GM18951 (cell line): ENCODE measurements around the gene KCTD5.
"Not testable (repeated sequence)": the region's sequence is repeated elsewhere in the genome, so short reads cannot be mapped to it uniquely, and the experiment has no call there.

ENCODE experiments used
- POLR2A ChIP-seq: IDR thresholded peaks from 4 replicates; pipeline ENCODE4 v1.6.1; 2011; ENCODE audit warnings: mild to moderate bottlenecking; ENCODE audit not compliant: insufficient read length, insufficient read depth; ENCODE audit errors: extremely low read depth
- in situ Hi-C: fragments of 300-500 bp; cut with MboI; formaldehyde crosslinking; loops from one replicate; pipeline ENCODE4 v1.12.0; 2022; ENCODE audit warnings: low sequenced_read_pairs, mixed read lengths, inconsistent platforms; ENCODE audit not compliant: unreplicated experiment

Gene KCTD5

GRCh38 chr16:2663553-2664546, 18.5 kb upstream of the KCTD5 start:
- in situ Hi-C loops: no loop called here
- no peak for TF ChIP-seq POLR2A

GRCh38 chr16:2664574-2664982, 17.7 kb upstream of the KCTD5 start:
- in situ Hi-C loops: no loop called here
- no peak for TF ChIP-seq POLR2A

DNA sequence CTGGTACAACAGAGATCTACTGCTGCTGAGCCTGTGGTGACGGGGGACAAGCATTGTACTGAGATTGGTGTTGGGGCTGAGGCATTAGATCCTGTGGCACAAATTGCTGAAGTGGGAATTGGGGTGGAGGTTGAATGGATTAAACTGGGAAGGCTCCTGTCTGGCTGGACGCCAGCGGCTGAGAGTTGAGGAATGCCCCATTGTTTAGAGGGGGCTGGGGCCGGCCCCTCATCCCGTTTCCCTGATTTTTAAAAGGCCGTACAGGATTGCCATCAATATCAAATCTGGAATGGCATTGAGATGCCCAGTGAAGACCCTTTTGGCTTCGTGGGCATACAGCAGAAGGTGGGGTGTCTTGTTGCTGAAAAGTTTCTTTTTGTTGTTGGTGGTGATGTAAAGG, 15.7 kb upstream of the KCTD5 start:
- in situ Hi-C loops: not testable (repeated sequence)

DNA sequence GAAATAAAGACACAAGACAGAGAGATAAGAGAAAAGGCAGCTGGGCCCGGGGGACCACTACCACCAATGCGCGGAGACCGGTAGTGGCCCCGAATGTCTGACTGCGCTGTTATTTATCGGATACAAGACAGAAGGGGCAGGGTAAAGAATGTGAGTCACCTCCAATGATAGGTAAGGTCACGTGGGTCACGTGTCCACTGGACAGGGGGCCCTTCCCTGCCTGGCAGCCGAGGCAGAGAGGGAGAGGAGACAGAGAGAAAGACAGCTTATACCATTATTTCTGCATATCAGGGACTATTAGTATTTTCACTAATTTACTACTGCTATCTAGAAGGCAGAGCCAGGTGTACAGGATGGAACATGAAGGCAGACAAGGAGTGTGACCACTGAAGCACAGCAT, 12.7 kb upstream of the KCTD5 start:
- in situ Hi-C loops: not testable (repeated sequence)

GRCh38 chr16:2670017-2670416, 12.3 kb upstream of the KCTD5 start:
- in situ Hi-C loops: not testable (repeated sequence)

GRCh38 chr16:2671193-2671592, 11.1 kb upstream of the KCTD5 start:
- in situ Hi-C loops: not testable (repeated sequence)

GRCh38 chr16:2671741-2672140, 10.6 kb upstream of the KCTD5 start:
- TF ChIP-seq POLR2A: no peak

GRCh38 chr16:2673066-2673999, 9.0 kb upstream of the KCTD5 start:
- in situ Hi-C loops: no loop called here
- TF ChIP-seq POLR2A: peak; percentile 63

More at GRCh38 chr16:2671741-2672140, 10.6 kb upstream of the KCTD5 start:
- in situ Hi-C loops: no loop called here

- in situ Hi-C loops: no loop called here
- TF ChIP-seq POLR2A: no peak
Measured at GRCh38 chr16:2675021-2675420, 7.3 kb upstream of the KCTD5 start.

DNA sequence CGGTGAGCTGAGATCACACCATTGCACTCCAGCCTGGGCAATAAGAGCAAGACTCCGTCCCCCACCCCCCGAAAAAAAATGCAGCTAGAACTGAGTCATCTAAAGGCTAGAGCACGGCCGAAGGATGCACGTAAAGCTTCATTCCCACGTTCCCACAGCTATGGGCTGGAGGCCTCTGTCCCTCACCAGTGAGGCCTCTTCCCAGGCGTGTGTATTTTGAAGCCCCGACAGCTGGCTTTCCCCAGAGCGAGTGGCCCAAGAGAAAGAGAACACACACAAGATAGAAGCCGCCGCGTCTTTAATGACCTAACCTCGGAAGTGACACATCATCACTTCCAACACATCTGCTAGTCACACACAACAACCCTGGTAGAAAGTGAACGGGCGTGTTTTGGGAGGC, 6.6 kb upstream of the KCTD5 start:
- no peak for TF ChIP-seq POLR2A
- in situ Hi-C loops: no loop called here

GRCh38 chr16:2676937-2677336, 5.4 kb upstream of the KCTD5 start:
- in situ Hi-C loops: not testable (repeated sequence)

DNA sequence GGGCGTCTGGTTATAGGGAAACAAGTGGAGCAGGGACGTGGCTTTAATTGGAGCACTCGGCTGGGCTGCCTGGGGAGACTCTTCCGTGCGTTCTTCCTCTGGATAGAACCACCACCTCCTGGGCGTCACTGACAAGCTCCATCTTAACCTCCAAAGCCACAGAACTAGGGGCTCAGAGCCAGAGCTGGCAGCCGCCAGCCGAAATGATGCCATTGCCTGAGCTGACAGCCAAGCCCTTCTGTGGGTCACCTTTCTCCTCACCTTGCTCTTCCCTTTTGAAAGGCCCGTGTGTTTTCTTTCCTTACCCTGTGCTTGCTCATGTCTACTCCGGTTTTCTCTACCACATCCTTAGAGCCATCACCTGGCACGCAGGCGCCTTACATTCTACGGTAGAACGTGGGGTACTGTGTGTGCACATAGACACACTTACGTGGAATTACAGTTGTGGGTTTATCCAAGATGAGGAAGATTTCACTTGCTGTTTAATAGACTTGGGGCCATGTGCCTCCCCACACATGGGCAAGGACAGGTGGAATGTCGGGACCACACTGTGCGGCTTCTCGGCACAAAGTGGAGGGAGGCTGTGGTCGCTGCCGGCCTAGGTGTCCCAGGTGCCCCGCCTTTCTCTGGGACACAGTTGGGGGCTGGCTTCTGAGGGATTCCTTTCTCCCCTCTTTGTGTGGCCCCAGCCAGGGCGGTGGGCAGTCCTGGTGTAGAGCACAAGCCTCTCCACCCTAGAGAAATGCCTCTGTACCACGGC, 3.9 kb upstream of the KCTD5 start:
- in situ Hi-C loops: not testable (repeated sequence)

- in situ Hi-C loops: not testable (repeated sequence)
Measured at GRCh38 chr16:2679902-2680301, 2.4 kb upstream of the KCTD5 start.

DNA sequence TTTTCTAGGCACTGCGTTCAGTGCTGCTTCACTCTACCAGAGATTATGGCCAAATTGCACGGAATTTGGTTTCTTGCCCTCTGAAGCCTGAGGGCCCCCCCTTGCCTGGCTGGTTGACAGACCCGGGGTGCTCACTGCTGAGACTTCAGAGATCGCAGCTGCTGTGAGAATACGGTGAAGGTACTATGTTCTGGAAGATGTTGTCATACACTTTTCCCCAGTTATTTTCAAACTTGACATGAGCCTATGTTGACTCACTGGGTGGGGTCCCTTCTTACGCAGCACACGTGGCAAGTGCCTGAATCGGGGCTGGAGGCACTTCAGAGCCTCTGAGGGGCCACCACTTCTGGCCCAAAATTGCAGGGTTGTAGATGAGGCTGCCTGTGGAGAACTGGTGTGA, 2.0 kb upstream of the KCTD5 start:
- in situ Hi-C loops: not testable (repeated sequence)

- in situ Hi-C loops: not testable (repeated sequence)
Measured at GRCh38 chr16:2683041-2683440, 718 bp downstream of the KCTD5 start.

DNA sequence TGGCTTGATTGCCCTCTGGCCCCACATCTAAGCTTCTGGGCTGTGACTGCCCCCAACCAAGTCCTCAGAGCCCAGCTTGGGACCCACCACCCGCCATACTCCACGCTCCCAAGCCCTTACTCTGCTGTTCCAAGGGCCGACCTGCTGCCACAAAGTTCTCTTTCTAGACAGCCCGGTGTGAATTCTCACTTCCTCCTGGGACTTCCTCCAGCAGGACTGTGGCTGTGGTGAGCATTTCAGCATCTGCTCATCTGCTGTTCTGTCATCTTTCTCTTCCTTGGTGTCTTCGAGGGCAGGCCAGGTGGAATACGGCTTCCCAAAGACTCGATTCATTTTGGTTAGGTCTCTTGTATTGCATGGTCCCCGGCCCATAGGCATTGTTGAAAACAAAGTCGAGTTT, 3.8 kb downstream of the KCTD5 start:
- in situ Hi-C loops: loop anchor here (5.0 kb wide), 1 partner anchor 79 kb away; no protein-coding TSS in a partner anchor
